HFF-Myc (cell line): ENCODE results near the gene EXOC6B.

Experiments
- DNase-seq: peaks from one replicate; pipeline ENCODE4 v3.0.0-alpha.2; 2011; ENCODE audit warnings: low read depth; ENCODE audit errors: extremely low read depth
- H3K4me3 ChIP-seq: replicated peaks from 2 replicates; pipeline ENCODE4 v1.5.1; 2011; ENCODE audit warnings: low read depth, mild to moderate bottlenecking, control low read depth, low read length
- TF ChIP-seq, protein P1 (sequence below): IDR thresholded peaks from 2 replicates; pipeline ENCODE4 v1.5.1; 2012; ENCODE audit warnings: mild to moderate bottlenecking, low read depth, low read length, control low read depth; ENCODE audit errors: missing control alignments

The EXOC6B gene

DNA sequence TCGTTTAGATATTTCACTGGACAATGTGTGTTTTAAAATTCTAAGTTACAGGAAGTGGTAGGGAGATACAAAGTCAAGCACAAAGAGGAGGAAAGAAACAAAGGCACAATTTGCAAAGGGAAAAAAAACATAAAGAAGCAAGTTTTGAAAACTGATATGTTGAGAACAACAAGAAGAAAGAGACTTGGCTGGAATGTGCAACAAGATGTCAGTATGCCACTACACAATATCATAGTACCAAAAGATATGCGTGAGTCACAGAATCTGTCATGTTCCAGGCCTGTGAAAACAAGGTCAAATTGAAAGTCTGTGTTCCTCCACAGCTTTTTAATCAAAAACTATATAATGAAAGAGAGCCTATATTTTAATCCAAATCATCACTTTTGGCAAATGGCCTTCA, 12.0 kb downstream of the EXOC6B start:
- no peak overlapping the region for H3K4me3 ChIP-seq
- TF ChIP-seq, protein P1, sequence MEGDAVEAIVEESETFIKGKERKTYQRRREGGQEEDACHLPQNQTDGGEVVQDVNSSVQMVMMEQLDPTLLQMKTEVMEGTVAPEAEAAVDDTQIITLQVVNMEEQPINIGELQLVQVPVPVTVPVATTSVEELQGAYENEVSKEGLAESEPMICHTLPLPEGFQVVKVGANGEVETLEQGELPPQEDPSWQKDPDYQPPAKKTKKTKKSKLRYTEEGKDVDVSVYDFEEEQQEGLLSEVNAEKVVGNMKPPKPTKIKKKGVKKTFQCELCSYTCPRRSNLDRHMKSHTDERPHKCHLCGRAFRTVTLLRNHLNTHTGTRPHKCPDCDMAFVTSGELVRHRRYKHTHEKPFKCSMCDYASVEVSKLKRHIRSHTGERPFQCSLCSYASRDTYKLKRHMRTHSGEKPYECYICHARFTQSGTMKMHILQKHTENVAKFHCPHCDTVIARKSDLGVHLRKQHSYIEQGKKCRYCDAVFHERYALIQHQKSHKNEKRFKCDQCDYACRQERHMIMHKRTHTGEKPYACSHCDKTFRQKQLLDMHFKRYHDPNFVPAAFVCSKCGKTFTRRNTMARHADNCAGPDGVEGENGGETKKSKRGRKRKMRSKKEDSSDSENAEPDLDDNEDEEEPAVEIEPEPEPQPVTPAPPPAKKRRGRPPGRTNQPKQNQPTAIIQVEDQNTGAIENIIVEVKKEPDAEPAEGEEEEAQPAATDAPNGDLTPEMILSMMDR, result no peak
- DNase-seq, result no peak

DNA sequence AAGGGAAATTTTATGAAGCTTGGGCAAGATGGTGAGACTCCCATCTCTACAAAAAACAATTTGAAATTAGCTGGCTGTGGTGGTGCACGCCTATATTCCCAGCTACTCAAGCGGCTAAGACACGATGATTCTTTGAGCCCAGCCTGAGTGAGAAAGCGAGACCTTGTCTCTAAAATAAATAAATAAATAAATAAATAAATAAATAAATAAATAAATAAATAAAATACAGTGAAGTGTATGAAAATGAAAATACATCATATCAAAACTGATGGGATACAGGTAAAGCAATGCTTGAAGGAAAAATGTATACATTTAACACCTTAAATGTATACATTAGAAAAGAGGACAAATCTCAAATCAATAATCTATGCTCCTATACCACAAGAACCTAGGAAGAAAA, 15.7 kb downstream of the EXOC6B start:
- TF ChIP-seq, protein P1, result no peak
- H3K4me3 ChIP-seq, result no peak overlapping the region
- DNase-seq, result no peak

DNA sequence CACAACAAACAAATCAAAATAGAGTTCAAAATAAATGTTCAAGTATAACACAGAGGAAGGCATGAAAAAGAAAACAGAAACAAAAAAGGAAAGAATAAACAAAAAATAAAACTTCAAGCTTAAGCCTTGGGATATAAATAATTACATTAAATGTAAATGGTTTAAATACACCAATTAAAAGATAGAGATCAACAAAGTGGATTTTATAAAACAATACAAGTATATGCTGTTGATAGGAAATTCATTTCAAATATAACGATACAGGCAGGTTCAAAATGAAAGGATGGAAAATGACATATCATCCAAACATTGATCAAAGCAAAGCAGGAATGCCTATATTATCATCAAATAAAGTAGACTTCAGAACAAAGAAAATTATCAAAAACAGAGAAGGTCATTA, 16.7 kb downstream of the EXOC6B start:
- H3K4me3 ChIP-seq, result no peak overlapping the region
- TF ChIP-seq, protein P1, result no peak
- no peak for DNase-seq

DNA sequence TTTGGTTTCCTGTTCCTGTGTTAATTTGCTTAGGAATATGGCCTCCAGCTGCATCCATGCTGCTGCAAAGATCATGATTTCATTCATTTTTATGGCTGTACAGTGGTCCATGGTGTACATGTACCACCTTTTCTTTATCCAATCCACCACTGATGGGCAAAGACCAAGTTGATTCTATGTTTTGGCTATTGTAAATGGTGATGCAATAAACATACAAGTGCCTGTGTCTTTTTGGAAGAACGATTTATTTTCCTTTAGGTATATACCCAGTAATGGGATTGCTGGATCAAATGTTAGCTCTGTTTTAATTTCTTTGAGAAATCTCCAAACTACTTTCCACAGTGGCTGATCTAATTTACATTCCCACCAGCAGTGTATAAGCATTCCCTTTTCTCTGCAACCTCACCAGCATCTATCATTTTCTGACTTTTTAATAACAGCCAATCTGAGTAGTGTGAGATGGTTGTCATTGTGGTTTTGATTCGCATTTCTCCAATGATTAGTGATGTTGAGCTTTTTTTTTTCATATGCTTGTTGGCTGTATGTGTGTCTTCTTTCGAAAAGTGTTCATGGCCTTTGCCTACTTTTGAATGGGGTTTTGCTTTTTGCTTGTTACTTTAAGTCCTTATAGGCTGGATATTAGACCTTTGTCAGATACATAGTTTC, 19.4 kb downstream of the EXOC6B start:
- TF ChIP-seq, protein P1, result no peak
- DNase-seq, result no peak
- no peak overlapping the region for H3K4me3 ChIP-seq

DNA sequence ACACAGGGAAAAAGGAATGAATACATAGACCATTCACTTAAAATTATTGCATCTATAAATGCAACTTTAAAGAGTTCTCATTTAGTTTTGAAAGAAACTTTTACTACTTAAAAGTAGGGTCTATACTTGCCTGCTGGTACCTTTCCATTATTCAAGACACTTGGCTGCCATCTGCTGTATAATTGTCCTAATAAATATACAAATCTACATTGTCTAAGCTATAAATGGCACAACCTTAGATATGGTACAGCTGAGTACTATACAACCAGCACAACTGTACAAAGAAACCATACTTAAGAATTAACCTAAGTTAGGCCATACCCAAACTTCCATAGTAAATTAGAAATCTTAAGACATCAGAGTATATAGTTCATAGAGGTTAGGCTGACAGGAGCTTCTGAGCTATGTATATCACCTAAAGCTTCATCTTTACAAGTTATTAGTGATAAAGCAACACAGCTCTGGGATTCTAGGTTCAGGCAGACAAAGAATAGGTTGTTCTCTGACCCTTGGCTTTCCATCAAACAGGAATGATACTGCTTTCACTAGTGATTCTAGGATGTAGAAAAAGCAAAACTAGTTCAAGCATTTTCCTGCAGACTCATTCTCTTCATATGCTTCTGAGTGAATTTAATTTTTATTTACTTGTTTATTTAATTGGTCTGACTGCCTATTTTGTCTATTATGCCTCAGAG, 22.1 kb downstream of the EXOC6B start:
- no peak overlapping the region for H3K4me3 ChIP-seq
- TF ChIP-seq, protein P1, result no peak
- no peak for DNase-seq

DNA sequence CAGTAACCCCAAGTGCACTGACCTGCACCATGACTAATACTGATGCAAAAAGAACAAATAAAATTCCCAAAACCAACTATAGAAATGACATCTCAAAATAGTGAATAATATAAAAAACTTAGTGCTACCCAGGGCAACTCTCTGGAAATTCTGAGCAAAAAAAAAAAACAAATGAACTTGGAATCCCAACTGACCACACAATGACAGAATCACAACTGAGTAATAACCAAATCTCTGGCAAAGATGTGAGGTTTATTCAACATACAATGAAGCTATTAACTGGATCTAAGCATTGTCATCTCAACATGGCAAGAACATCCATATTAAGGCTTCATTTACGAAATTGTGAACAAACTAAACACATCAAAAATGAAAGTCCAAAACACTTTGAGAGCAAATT, 22.7 kb downstream of the EXOC6B start:
- TF ChIP-seq, protein P1, result no peak
- no peak overlapping the region for H3K4me3 ChIP-seq
- no peak for DNase-seq
